Measurements from ENCODE around the gene DNALI1.
"Not testable (repeated sequence)": the region's sequence is repeated elsewhere in the genome, so short reads cannot be mapped to it uniquely, and the experiment has no call there.

DNALI1 gene

DNA sequence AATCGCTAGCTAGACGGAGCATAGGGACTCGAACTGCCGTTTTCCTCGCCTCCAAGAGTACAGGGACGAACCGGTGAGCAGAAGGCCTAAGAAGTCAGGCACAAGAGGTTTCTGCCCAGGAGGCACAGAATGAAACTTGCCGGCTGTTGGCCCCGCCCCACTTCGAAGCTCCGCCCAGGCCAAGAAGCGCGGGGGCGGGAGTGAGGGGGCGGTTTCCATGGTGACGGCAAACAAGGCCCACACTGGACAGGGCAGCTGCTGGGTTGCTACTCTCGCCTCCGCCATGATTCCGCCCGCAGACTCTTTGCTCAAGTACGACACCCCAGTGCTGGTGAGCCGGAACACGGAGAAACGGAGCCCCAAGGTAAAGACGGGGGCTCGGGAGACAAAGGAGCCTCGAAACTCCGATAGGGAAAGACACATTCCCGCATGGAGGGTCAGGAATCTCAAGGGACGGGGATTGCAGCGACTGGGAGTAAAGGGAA is at the start of gene DNALI1:
Gene DNALI1, plus strand, starts transcription at position 229 of the 485 bp plus-strand sequence. Its CDS starts 55 bp downstream, at position 284.
- H3K4me3 ChIP-seq (ENCODE audit: low read depth, low read length), result peak within 1 kb of the TSS; percentile 17; the same call in 1 of the 2 replicates
- TF ChIP-seq, protein P1, sequence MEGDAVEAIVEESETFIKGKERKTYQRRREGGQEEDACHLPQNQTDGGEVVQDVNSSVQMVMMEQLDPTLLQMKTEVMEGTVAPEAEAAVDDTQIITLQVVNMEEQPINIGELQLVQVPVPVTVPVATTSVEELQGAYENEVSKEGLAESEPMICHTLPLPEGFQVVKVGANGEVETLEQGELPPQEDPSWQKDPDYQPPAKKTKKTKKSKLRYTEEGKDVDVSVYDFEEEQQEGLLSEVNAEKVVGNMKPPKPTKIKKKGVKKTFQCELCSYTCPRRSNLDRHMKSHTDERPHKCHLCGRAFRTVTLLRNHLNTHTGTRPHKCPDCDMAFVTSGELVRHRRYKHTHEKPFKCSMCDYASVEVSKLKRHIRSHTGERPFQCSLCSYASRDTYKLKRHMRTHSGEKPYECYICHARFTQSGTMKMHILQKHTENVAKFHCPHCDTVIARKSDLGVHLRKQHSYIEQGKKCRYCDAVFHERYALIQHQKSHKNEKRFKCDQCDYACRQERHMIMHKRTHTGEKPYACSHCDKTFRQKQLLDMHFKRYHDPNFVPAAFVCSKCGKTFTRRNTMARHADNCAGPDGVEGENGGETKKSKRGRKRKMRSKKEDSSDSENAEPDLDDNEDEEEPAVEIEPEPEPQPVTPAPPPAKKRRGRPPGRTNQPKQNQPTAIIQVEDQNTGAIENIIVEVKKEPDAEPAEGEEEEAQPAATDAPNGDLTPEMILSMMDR (IDR thresholded peaks at IDR 0.05; ENCODE audit: low read depth, low read length), result no peak

DNA sequence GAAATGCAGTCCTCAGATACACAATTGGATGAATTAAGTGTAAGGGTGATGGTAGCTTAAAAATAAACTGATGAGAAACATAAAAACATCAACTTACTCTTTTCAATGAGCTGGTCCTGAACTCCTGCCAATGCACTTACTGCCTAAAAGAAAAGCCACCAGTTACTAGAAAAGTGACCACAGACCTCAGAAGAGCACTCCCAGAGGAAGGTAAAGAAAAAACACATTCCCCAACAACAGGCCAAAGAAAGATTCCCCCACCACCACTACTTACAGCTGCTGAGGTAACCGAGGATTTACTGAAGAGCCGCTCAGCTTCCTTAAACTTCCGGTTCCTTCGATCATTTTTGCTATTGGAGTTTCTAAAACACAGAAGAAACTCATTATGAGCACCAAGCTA is 47.6 kb upstream of the DNALI1 start:
- H3K4me3 ChIP-seq (ENCODE audit: low read depth, low read length), result no peak overlapping the region
- TF ChIP-seq, protein P1 (IDR thresholded peaks at IDR 0.05; ENCODE audit: low read depth, low read length), result no peak

DNA sequence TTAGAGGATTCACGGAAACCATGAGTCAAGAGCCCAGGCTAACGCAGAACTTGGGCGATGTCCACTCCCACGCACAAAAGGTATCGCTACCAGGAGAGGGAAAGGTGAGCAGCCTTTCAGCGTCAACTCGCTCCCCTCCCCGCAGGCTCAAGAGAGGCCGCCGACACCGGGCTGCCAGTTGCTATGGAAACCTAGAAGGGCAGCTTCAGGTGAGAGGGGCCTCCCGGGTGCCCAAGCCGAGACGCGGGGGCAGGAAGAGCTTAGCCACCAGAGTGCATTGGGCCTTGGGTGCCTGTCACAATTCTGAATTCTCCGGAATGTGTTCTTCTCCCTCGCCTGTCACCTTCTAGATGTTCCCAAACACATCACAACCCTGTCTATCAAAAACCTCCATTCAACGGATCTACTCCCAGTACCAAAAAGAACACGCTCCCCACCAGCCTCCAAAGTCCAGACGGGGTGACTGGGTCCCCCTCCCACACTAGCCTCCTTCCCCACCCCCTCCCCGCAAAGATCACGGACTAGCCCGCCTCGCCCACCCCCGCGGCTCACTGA is 42.9 kb upstream of the DNALI1 start:
- TF ChIP-seq, protein P1 (IDR thresholded peaks at IDR 0.05; ENCODE audit: low read depth, low read length), result no peak
- H3K4me3 ChIP-seq (ENCODE audit: low read depth, low read length), result peak overlapping the region; percentile 81

DNA sequence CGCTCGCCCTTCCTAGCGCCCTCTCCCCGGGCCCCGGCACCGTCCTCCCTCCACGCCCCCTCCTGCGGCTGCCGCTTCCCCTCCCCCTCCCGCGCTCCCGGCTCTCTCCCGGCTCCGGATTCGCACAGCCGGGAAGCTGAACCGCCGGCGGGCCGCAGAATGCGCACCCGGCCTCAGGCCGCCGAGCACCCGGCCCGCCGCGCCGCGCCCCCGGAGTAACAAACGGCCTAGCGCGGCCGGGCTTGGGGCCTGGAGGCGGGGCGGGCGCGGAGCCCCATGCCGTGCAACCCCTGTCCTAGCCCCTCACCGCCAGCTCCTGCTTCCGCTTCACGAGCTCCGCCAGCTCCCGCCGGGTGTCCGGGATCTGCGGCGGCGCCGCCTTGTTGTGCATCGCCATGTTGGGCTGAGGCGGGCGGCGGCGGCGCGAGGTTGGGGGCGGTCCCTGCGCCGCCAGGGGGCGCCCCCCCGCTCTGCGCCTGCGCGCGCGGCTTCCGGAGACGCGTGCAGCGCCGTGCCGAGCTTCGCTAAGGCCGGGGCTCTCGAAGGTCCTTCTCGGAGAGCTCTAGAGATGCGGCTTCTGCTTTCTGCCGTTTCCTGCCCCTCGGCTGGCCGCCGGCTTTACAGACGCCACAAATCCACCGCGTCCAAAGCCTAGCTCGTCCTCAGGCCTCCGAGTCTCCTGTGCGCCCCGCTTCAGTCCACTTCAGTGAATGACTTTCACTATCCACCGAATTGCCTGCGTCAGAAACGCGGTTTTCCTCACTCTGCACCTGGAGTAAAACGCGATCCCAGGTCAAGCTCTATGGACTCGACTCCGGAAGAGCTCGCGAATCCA is 42.2 kb upstream of the DNALI1 start, which contains the start of gene MEAF6:
Gene MEAF6, minus strand, starts transcription at position 417 of the 835 bp plus-strand sequence. Its CDS starts 20 bp downstream, at position 397.
- peak within 1 kb of the TSS; percentile 81 for H3K4me3 ChIP-seq (ENCODE audit: low read depth, low read length)
- TF ChIP-seq, protein P1 (IDR thresholded peaks at IDR 0.05; ENCODE audit: low read depth, low read length), result peak; percentile 12; the same call in 1 of the 2 replicates

DNA sequence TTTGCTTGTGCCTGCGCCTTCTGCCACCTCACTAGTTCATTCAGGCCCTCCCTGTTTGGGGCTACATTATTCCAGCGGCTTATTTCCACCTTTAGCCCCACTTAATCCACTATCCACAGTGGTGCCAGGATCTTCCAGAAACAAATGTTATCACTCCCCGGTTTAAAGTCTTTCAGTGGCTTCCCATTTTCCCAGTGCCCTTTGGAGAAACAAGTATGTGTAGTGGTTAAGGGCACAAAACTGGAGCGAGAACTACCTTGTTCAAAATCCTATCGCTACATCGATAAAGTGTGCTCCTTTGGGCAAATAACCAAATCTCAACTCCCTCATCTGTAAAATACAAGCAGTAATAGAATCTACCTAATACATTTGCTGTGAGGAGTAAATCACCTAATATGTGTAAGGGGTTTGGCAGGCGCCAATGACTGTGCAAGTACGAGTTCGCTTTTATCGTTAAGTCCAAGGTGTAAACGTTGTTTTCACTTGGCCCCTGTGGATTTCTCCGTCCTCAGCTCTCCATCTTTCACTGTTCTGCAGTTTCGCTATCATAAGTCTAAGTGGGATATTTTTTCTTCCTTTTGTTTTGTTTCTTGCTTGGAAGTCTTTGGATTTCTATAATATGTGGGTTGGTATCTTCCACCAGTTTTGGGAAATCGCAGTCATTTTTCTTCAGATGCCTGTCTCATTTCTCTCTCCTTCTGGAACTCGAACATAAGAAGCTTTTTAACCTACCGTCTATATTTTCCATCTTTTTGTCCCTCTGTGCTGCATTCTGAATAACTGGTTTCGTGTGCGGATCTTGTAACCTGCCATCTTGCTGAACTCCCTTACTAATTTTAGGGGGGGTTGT is 41.3 kb upstream of the DNALI1 start:
- peak overlapping the region; percentile 81 for H3K4me3 ChIP-seq (ENCODE audit: low read depth, low read length)
- TF ChIP-seq, protein P1 (IDR thresholded peaks at IDR 0.05; ENCODE audit: low read depth, low read length), result no peak

DNA sequence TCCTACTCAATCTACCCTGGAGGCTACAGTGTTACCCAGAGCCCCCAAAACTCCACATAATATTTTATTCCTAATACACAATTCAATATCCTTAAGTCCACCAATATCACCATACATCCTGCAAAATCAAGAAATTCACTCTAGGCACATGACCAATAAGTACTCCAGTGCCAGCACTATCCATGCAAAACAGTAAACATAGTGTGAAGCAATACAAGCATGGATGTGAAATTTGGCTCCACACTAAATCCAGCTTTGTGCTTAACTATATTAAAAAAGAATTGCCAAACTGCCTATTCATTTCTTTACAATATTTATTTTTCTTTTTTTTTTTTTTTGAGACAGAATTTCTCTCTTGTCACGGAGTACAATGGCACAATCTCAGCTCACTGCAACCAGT is 39.2 kb upstream of the DNALI1 start:
- TF ChIP-seq, protein P1 (IDR thresholded peaks at IDR 0.05; ENCODE audit: low read depth, low read length), result no peak
- H3K4me3 ChIP-seq (ENCODE audit: low read depth, low read length), result no peak overlapping the region

DNA sequence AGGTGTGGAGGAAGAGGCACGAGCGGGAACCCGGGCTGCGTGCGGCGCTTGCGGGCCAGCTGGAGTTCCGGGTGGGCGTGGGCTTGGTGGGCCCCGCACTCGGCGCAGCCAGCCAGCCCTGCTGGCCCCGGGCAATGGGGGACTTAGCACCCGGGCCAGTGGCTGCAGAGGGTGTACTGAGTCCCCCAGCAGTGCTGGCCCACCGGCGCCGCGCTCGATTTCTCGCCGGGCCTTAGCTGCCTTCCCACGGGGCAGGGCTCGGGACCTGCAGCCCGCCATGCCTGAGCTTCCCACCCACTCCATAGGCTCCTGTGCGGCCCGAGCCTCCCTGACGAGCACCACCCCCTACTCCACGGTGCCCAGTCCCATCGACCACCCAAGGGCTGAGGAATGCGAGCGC is 38.5 kb upstream of the DNALI1 start:
- not testable (repeated sequence) for H3K4me3 ChIP-seq (ENCODE audit: low read depth, low read length)

DNA sequence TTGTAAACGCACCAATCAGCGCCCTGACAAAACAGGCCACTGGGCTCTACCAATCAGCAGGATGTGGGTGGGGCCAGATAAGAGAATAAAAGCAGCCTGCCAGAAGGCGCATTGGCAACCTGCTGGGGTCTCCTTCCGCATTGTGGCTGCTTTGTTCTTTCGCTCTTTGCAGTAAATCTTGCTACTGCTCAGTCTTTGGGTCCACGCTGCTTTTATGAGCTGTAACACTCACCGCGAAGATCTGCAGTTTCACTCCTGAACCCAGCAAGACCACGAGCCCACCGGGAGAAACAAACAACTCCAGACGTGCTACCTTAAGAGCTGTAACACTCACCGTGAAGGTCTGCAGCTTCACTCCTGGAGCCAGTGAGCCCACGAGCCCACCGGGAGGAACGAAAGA is 37.8 kb upstream of the DNALI1 start:
- H3K4me3 ChIP-seq (ENCODE audit: low read depth, low read length), result not testable (repeated sequence)
